ENCODE measurements around the gene TRAF3IP1. TPM values are rescaled to one million over a fixed set of nuclear protein-coding genes. Genes with fewer than 3 reads are reported as not detected.

TRAF3IP1 gene
- total RNA-seq, 2 experiments from 2014 or later = 5.1 to 6.9 TPM

GRCh38 chr2:238351315-238351714 is 31.0 kb downstream of the TRAF3IP1 start:
- no peaks in the 10 kb centered on the region for H3K9me3 Mint-ChIP-seq
- Histone ChIP-seq H3K27me3 (ENCODE audit: control insufficient read depth in 1 of 2, insufficient read depth in 2 of 2, low read length in 2 of 2) (no peaks in the 10 kb centered on the region), H3K4me1 (ENCODE audit: insufficient read depth, low read length) (no peaks in the 10 kb centered on the region), H3K27ac (ENCODE audit: low read depth in 1 of 2, low read length in 2 of 2) (no peak overlapping the region), H3K4me3 (ENCODE audit: low read length) (no peak overlapping the region), H3K9me3 (ENCODE audit: control insufficient read depth in 1 of 2, insufficient read depth in 1 of 2, low read length in 2 of 2) (no peaks in the 10 kb centered on the region), H3K36me3 (ENCODE audit: insufficient read depth, low read length) (peaks cover 18% of the 10 kb centered on the region)
- no peaks in the 10 kb centered on the region for H3K4me1 Mint-ChIP-seq (ENCODE audit: low read depth)
- intact Hi-C loops (cut with DNase I, micrococcal nuclease) = no loop called here
- no peak overlapping the region for H3K4me3 Mint-ChIP-seq
- no peak for ATAC-seq (ENCODE audit: poor library complexity)
- ChIA-PET CTCF (no interaction called here), POLR2A (no interaction called here)
- H3K27me3 Mint-ChIP-seq = no peaks in the 10 kb centered on the region
- DNase-seq = no peak
- no peak overlapping the region for H3K27ac Mint-ChIP-seq
- H3K36me3 Mint-ChIP-seq (ENCODE audit: low read depth) = peaks cover 40% of the 10 kb centered on the region
- TF ChIP-seq CTCF (IDR thresholded peaks at IDR 0.05) = no peak

- intact Hi-C loops (cut with DNase I, micrococcal nuclease) = no loop called here
- Histone ChIP-seq H3K27ac (ENCODE audit: low read depth in 1 of 2, low read length in 2 of 2) (no peak overlapping the region), H3K9me3 (ENCODE audit: control insufficient read depth in 1 of 2, insufficient read depth in 1 of 2, low read length in 2 of 2) (no peaks in the 10 kb centered on the region), H3K4me3 (ENCODE audit: low read length) (no peak overlapping the region), H3K36me3 (ENCODE audit: insufficient read depth, low read length) (peaks cover 18% of the 10 kb centered on the region), H3K4me1 (ENCODE audit: insufficient read depth, low read length) (no peaks in the 10 kb centered on the region), H3K27me3 (ENCODE audit: control insufficient read depth in 1 of 2, insufficient read depth in 2 of 2, low read length in 2 of 2) (no peaks in the 10 kb centered on the region)
- H3K4me1 Mint-ChIP-seq (ENCODE audit: low read depth) = no peaks in the 10 kb centered on the region
- H3K36me3 Mint-ChIP-seq (ENCODE audit: low read depth) = peaks cover 38% of the 10 kb centered on the region
- ChIA-PET CTCF (no interaction called here), POLR2A (no interaction called here)
- no peak overlapping the region for H3K27ac Mint-ChIP-seq
- no peaks in the 10 kb centered on the region for H3K9me3 Mint-ChIP-seq
- no peak for DNase-seq
- no peak overlapping the region for H3K4me3 Mint-ChIP-seq
- no peak for TF ChIP-seq CTCF (IDR thresholded peaks at IDR 0.05)
- no peak for ATAC-seq (ENCODE audit: poor library complexity)
- H3K27me3 Mint-ChIP-seq = no peaks in the 10 kb centered on the region
Observed at GRCh38 chr2:238352361-238352760, 32.0 kb downstream of the TRAF3IP1 start.

GRCh38 chr2:238358769-238359168 is 38.5 kb downstream of the TRAF3IP1 start:
- Mint-ChIP-seq H3K27me3 (no peaks in the 10 kb centered on the region), H3K4me3 (no peak overlapping the region), H3K4me1 (ENCODE audit: low read depth) (no peaks in the 10 kb centered on the region), H3K36me3 (ENCODE audit: low read depth) (peaks cover 57% of the 10 kb centered on the region), H3K27ac (no peak overlapping the region), H3K9me3 (no peaks in the 10 kb centered on the region)
- peaks cover 23% of the 10 kb centered on the region for H3K36me3 ChIP-seq (ENCODE audit: insufficient read depth, low read length)
- POLR2A ChIA-PET = no interaction called here
- H3K27me3 ChIP-seq (ENCODE audit: control insufficient read depth in 1 of 2, insufficient read depth in 2 of 2, low read length in 2 of 2) = no peaks in the 10 kb centered on the region
- no peaks in the 10 kb centered on the region for H3K9me3 ChIP-seq (ENCODE audit: control insufficient read depth in 1 of 2, insufficient read depth in 1 of 2, low read length in 2 of 2)
- no peak overlapping the region for H3K27ac ChIP-seq (ENCODE audit: low read depth in 1 of 2, low read length in 2 of 2)
- no peak for TF ChIP-seq CTCF (IDR thresholded peaks at IDR 0.05)
- no peak for ATAC-seq (ENCODE audit: poor library complexity)
- H3K4me3 ChIP-seq (ENCODE audit: low read length) = no peak overlapping the region
- CTCF ChIA-PET = interaction anchor here (1.5 kb wide), 1 partner anchor 17 kb away, joined by 4 read pairs; no protein-coding TSS in a partner anchor
- no peak for DNase-seq
- H3K4me1 ChIP-seq (ENCODE audit: insufficient read depth, low read length) = no peaks in the 10 kb centered on the region
- intact Hi-C loops (cut with DNase I, micrococcal nuclease) = loop anchor here in 1 of 2 experiments (5.0 kb wide), 1 partner anchor 429 kb away; no protein-coding TSS in a partner anchor

Measured in CD4-positive, alpha-beta T cell (primary cell).